ENCODE measurements around the gene MAMDC2. TPM values are rescaled to one million over a fixed set of nuclear protein-coding genes. Genes with fewer than 3 reads are reported as not detected.

Gene MAMDC2
- total RNA-seq, 2 donors from 2014 or later: 2.3 to 7.0 TPM

DNA sequence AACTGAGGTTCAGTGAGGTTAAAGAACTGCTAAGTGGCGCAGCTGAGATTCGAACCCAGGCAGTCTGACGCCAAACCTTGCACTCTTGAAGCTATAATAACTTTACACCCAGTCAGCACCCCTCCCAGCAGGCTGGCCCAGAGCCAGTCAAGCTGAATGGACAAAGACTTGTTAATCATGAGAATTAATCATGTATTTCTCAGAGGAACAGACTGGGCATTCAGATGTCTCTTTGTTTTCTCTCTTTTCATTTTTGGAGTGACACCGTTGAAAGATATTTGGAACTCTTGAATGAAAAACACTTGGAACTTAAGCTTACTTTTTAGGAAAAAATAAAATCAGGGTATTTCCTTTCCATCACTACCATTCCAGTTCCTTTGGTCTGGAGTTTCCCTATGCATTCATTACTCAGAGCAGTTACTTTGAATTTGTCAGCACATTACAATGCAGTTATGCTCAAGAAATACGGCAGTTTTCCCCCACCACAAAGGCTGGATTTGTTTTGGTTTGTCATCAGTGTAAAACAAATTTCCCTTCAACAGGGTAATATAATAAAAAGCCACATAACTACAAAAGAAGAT is 22.6 kb upstream of the MAMDC2 start:
- DNase-seq: no peak
- intact Hi-C loops (cut with DNase I): no loop called here
- Histone ChIP-seq H3K9ac (ENCODE audit: low read depth in 2 of 2, low read length in 2 of 2) (no peak overlapping the region), H3K4me3 (no peak overlapping the region), H3K36me3 (no peaks in the 10 kb centered on the region), H3K9me3 (no peaks in the 10 kb centered on the region), H3K4me1 (no peaks in the 10 kb centered on the region), H3K27ac (no peak overlapping the region), H3K27me3 (no peaks in the 10 kb centered on the region)
- TF ChIP-seq, protein P1, sequence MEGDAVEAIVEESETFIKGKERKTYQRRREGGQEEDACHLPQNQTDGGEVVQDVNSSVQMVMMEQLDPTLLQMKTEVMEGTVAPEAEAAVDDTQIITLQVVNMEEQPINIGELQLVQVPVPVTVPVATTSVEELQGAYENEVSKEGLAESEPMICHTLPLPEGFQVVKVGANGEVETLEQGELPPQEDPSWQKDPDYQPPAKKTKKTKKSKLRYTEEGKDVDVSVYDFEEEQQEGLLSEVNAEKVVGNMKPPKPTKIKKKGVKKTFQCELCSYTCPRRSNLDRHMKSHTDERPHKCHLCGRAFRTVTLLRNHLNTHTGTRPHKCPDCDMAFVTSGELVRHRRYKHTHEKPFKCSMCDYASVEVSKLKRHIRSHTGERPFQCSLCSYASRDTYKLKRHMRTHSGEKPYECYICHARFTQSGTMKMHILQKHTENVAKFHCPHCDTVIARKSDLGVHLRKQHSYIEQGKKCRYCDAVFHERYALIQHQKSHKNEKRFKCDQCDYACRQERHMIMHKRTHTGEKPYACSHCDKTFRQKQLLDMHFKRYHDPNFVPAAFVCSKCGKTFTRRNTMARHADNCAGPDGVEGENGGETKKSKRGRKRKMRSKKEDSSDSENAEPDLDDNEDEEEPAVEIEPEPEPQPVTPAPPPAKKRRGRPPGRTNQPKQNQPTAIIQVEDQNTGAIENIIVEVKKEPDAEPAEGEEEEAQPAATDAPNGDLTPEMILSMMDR (IDR thresholded peaks at IDR 0.05): no peak

- H3K9ac ChIP-seq (ENCODE audit: low read depth in 2 of 2, low read length in 2 of 2): no peak overlapping the region
- intact Hi-C loops (cut with DNase I): no loop called here
- H3K9me3 ChIP-seq: no peaks in the 10 kb centered on the region
- H3K36me3 ChIP-seq: no peaks in the 10 kb centered on the region
- no peak for DNase-seq
- no peak overlapping the region for H3K27ac ChIP-seq
- no peak overlapping the region for H3K4me3 ChIP-seq
- no peaks in the 10 kb centered on the region for H3K4me1 ChIP-seq
- no peaks in the 10 kb centered on the region for H3K27me3 ChIP-seq
- TF ChIP-seq, protein P1 (IDR thresholded peaks at IDR 0.05): no peak
These were observed 15.4 kb upstream of the MAMDC2 start for GRCh38 chr9:70028287-70028686.

GRCh38 chr9:70030156-70030555 is 13.5 kb upstream of the MAMDC2 start:
- Histone ChIP-seq H3K36me3 (no peaks in the 10 kb centered on the region), H3K9ac (ENCODE audit: low read depth in 2 of 2, low read length in 2 of 2) (no peak overlapping the region), H3K9me3 (no peaks in the 10 kb centered on the region), H3K4me3 (no peak overlapping the region), H3K27me3 (no peaks in the 10 kb centered on the region), H3K4me1 (no peaks in the 10 kb centered on the region), H3K27ac (no peak overlapping the region)
- intact Hi-C loops (cut with DNase I): no loop called here
- TF ChIP-seq, protein P1 (IDR thresholded peaks at IDR 0.05): no peak
- DNase-seq: no peak

DNA sequence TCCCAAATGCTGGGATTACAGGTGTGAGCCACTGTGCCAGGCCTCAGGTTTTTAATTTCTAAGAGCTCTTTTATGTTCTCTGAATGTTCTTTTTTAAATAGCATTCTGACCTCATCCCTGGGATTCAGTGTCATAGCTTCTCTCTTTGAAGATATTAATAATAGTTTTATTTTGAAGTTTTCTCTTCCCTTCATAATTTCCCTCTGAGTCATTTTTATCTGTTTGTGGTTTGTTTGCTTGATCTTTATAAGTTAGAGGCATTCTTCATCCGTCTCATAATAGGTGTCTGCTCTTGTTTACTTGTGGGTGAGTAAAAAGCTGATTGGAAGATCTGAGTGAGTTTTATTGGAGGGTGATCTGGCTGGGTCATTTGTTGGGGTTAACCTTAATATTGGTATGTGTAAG is 12.5 kb upstream of the MAMDC2 start:
- DNase-seq: no peak
- H3K9me3 ChIP-seq: no peaks in the 10 kb centered on the region
- no peak overlapping the region for H3K9ac ChIP-seq (ENCODE audit: low read depth in 2 of 2, low read length in 2 of 2)
- TF ChIP-seq, protein P1 (IDR thresholded peaks at IDR 0.05): no peak
- no peaks in the 10 kb centered on the region for H3K4me1 ChIP-seq
- no peaks in the 10 kb centered on the region for H3K27me3 ChIP-seq
- H3K27ac ChIP-seq: no peak overlapping the region
- no peaks in the 10 kb centered on the region for H3K36me3 ChIP-seq
- intact Hi-C loops (cut with DNase I): no loop called here
- no peak overlapping the region for H3K4me3 ChIP-seq

DNA sequence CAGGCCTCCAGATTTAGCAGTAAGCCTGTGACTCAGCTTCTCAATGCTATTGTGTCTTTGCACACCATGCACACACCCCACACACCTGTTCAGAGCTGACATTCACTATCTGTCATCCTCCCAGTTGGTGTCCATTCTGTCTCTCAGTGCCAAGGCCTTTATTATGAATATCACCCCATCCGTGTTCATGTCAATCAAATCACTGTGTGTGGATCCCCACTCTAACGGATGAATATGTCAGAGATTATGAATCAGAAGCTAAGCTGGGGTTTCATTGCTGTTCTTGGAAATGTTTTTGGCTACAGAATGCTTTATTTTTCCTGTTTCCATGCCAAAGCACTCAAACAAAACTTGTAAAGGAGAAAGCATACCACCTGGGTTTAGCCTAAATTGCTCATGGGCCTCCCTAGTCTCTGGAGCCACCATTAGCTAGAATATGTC is 9.4 kb upstream of the MAMDC2 start:
- TF ChIP-seq, protein P1 (IDR thresholded peaks at IDR 0.05): no peak
- no peaks in the 10 kb centered on the region for H3K9me3 ChIP-seq
- no peaks in the 10 kb centered on the region for H3K36me3 ChIP-seq
- DNase-seq: no peak
- no peaks in the 10 kb centered on the region for H3K4me1 ChIP-seq
- no peak overlapping the region for H3K27ac ChIP-seq
- no peaks in the 10 kb centered on the region for H3K27me3 ChIP-seq
- no peak overlapping the region for H3K9ac ChIP-seq (ENCODE audit: low read depth in 2 of 2, low read length in 2 of 2)
- intact Hi-C loops (cut with DNase I): no loop called here
- no peak overlapping the region for H3K4me3 ChIP-seq

All from colonic mucosa (tissue), 4 donors.